Measurements from ENCODE around the gene ANO4.
"Not testable (repeated sequence)": the region's sequence is repeated elsewhere in the genome, so short reads cannot be mapped to it uniquely, and the experiment has no call there.

The ANO4 gene

DNA sequence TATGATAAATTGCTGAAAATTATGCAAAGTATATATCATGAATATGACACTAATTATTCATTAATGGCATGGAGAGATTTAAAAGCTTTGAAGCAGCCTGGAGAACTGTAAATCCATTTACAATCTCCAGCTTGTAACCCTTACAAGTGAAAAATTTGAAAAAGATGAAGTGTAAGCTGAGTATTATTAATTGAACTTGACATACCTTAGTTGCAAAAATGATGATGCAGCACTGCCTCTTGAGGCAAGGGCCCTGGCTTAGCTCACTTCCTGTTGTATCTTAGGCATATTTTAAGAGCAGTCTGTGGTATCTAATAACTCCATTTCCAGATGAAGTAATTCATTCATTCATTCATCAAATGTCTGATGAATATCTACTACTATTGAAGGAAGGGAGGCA lies 158.6 kb downstream of the ANO4 start:
- DNase-seq (ENCODE audit: low read depth), result no peak

DNA sequence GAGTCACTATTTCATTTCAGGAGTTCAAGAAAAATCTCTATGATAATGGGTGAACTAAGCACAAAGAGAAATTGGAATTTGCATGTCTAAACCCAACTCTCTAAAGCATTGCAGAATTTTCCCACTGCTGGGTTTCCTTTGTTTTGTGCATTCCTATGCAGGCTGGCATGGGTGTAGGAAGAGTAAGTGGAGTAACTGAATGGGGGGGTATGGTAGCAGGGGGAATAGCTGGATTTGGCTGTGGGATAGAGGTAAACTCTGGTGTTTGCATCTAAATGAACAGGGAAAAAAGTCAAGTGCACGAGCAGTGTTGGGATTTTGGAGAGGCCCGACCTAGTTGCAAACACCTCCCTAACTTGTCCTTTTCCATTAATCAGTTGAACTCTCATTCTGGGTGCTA lies 159.1 kb downstream of the ANO4 start:
- DNase-seq (ENCODE audit: low read depth), result no peak

DNA sequence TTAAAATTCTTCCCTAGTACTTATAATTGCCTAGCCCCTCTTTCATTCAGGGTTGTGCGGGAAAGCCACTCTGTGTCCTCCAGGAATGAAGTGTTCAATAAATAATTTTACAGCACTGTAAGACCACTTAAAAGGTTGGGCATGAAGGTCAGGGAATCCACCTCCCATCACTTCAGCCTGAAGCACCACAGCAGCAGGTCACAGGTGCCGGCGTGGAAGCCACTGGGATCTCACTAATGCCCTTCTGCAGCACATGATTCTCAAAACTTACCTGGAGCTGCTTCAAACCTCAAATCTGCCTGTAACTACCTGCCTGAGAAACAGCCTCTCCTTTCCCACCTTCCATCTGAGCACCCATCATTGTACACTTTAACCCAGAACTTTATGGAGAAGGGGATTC lies 159.5 kb downstream of the ANO4 start:
- DNase-seq (ENCODE audit: low read depth), result no peak

DNA sequence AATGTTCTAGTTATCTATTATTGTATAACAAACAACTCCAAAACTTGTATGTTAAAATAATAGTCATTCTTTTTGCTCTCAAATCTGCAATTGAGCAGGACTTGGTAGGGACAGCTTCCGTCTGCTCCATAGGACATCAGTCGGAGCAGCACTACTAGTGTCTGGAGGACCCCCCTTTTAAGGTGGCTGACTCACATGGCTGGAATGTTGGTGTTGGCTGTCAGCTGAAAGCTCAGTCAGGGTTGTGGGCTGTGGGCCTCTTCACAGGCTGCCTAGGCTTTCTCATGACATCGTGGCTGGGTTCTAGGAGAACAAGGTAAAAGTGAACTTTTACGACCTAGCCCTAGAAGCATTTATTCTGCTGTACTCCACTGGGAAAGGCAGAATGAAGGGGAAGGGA lies 160.6 kb downstream of the ANO4 start:
- DNase-seq (ENCODE audit: low read depth), result no peak

DNA sequence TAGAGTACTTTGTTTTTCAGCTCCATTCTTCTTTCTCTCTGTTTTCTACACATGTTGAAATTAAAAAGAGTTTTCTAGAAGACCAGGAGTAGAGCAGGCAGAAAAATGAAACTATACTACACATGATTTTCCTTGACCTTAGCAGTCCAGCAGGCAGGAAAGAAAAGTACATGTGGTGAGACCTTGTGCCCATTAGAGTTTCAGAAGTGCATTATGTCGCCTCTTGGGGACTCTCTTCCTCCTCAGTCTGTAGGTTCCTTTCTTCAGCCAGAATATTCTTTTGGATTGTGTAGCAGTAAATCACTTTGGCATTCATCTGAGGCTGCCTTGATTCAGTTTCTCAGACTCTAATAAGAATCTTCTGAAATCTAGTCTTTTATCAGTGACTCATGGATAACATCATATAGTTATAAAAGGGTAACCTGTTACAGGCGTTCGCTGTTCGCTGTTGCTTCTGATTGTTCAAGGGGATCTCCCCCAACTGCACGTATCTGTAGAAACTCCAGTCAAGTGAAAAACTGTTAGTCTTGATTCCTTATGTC lies 161.8 kb downstream of the ANO4 start:
- no peak for DNase-seq (ENCODE audit: low read depth)

DNA sequence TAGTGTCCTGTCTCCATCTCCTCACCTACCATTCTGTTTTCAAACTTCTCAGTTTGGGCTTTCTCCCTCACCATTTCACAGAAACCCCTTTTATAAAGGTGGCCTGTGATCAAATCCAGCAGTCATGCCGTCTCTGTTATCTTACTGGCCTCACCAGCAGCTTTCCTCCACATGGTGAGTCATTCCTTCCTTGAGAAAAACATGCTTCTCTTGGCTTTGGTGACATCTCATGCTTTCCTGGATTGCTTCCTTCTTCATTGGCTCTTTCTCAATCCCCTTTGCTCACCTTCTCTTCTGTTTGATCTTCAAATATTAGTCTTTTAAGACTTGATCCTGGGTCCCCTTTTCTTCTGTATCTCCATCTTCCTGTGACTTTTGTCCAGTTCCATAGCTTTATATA lies 164.9 kb downstream of the ANO4 start:
- DNase-seq (ENCODE audit: low read depth), result no peak

DNA sequence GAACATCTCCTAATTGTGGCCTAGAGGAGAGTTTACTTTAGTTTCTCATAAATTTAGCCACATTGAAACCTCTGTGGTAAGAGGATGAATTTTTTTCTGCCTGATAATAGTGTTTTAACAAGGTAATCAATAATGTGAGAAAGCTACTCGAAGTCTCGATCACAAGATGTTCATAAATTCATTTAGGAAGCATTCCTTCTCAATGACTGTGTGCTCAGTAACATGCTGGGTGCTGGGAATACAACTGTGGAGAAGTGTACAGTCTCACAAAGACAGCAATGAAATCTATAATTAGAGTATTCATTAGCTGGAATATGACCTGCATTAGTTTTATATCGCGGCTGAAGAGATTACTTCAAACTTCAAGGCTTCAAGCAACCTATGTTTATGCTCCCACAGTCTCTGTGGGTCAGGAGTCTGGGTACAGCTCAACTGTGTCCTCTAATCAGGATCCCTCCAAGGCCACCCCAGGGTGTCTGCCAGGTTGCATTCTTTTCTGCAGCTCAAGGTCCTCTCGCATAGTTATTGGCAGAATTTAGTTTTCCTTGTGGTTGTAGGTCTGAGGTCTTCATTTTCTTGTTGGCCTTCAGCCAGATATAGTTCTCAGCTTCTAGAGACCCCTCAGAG lies 167.6 kb downstream of the ANO4 start:
- DNase-seq (ENCODE audit: low read depth), result no peak

DNA sequence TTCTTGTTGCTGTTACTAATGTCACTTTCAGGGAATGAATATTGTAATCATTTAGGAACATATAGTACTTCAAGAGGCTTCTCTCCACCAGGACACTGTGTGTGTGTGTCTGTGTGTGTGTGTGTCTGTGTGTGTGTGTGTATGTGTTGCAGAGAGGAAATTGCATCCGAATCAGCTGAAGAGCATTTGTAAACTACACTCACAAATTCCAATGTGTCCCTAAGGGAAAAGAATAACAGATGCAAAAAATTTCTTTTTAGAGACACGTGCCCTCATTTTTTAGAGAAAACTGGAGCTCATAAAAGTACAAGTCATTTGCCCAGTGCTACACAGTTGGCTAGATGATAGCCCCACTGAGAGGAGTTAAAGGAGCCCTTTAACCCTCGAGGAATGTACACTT lies 168.8 kb downstream of the ANO4 start:
- DNase-seq (ENCODE audit: low read depth), result no peak

DNA sequence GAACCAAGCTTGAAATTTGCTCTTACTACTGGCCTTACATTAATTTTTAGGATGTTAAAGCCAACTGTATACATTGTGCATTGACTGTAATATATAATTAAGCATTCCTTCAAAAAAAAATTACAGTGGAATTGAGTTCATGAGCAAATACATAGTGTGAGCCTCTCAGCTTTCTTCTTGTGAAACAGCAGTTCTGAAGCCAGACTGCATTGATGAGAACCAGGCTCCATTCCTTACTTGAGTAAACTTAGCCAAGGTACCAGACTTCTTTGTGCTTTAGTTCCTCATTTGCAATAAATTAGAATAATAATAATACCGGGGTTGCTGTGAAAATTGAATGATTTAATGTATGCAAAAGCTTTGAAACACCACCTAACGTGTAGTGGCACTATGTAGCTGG lies 169.5 kb downstream of the ANO4 start:
- no peak for DNase-seq (ENCODE audit: low read depth)

DNA sequence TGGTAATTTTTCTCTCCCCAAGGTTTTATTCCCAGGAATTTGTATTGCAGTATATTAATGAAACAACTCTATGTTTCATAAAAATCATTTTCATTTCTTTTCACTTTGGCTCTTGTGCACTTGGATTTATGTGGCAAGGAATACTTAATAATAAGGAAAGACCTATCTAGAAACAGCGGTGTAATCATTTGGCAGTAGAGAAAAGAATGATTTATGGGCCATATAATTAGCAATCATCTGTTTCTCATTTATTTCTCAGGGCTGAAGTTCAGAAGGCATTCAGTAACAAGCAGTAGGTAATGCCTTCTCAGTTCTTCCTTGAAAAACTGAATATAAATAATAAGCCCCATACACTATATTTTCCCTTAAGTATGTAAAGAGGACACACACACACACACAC lies 172.6 kb downstream of the ANO4 start:
- DNase-seq (ENCODE audit: low read depth), result no peak

DNA sequence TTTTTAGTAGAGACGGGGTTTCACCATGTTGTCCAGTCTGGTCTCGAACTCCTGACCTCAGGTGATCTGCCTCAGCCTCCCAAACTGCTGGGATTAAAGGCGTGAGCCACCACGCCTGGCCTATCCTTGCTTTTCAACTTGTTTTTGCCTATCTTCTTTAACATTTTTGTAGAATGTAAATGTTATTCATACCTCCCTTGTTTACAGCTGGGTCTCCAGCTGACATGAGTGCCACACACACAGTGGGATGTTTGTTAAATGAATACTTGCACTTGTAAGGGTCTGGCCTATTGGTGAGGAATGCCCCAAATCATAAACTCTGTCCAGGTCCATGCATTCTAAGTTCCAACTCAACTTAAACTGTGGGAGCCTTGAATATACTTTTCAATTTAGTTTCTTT lies 176.3 kb downstream of the ANO4 start:
- DNase-seq (ENCODE audit: low read depth), result no peak

DNA sequence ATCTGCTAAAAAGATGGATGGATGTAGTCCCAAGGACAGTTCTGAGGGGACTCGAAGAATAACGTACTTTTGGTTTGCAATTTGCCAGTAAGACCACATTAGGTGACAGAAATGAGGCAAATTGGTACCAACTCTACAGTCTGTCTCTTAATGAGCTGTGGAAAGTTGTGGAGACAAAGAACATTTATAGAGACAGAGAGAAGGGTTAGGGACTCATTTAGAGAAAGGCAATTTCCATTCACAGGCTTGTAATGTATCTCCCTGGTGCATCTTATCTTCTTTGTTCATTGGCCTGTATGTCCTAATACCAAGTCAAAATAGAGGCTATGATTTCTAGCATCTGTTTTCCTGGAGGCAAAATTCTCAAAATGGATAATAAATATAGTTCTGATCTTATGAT lies 177.5 kb downstream of the ANO4 start:
- DNase-seq (ENCODE audit: low read depth), result no peak

DNA sequence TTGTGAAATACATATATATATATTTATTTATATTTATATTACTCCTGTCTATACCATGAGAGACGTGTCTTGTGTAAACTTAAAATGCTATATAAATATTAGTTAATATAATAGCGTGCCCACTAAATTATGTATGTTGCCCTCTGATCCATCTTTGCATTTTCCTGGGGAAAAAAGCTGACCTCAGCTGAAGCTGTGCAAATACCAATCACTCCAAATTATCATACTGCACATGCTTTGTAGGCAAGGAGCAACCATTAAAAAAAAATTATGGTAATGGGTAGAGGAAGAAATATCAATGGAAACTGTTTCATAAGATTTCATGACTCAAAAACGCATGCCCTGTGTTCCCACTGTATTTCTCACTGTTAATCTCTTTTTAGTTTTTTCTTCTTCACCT lies 179.8 kb downstream of the ANO4 start:
- DNase-seq (ENCODE audit: low read depth), result no peak

DNA sequence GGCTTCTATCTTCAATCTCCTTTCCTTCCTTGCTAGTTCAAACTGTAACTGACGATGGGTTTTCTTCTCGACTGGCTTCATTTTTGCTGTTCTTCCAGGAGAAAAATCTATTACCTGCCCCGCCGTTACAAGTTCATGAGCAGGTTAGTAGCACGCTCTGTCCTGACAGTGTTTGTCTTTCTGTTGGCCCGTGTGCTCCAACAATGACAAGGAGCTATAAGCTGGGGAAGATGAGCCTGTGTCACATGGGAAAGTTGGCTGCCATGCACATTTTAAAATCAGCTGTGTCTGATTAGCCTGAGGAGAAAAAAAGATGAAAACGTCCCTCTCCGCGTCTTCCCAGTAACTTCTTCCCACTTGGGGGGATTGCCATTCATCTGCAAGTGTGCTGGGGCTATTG lies 180.2 kb downstream of the ANO4 start:
- DNase-seq (ENCODE audit: low read depth), result no peak

DNA sequence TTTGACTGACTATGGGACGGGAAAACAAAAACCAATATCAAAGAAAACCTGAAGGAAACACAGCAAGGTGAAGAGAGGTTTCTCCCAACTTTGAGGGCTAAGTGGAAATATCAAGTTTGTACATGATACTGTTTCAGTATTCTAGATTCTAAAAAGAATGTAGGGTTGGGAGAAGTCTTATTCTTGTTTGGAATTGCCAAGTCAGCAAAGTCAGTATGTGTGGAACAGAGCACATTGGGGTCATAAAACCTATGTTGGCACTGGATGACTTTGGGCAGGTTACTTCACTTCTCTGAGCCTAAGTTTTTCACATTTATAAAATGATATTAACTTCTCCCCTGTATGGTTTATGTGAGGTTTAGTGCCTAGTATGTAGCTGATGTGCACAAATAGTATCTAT lies 182.2 kb downstream of the ANO4 start:
- no peak for DNase-seq (ENCODE audit: low read depth)

DNA sequence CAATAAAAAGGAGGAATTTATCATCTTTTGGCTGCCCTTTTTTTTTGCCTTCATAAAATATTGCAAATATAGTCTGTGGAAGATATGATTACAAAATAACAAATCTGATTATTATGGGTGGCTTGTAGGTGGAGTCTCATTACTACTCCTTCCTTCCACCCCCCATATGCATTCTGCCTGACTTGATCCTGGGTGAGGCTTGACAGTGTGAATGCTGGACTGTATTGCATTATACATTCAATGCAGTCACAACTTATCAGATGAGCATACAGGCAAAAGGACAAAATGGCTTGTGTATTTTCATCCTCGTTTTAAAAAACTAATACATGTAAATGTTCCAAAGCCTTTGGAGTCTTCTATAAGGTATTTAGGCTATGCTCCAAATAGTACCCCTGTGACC lies 186.3 kb downstream of the ANO4 start:
- no peak for DNase-seq (ENCODE audit: low read depth)

DNA sequence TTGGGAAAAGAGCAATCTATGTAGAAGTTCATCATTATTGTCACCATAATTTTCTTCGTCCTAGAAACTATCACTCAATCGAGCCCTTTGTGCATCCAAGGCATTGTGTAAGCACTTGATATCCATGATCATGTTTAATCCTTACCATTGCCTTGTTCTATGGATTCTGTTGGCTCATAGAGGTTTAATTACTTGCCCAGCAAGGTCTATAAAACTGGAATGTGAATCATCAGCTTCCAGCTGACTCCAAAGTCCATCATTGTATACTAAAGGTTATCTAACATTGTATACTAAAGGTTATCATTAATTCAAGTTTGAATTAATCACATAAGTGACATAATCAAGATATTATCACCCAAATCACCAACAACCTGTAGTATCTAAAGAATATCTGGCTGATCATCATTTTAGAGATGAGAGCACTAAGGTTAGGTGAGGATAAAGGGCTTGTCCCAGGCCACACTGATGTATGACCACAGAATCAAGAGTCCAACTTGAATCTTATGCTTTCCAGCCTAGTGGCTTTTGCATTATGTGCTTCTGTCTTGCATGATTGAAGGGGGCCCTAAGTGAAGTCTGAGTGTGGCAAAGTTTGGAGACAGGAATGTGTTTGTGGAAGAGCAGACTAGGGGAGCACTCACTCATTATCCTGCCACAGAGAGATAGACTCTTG lies 188.1 kb downstream of the ANO4 start:
- no peak for DNase-seq (ENCODE audit: low read depth)

DNA sequence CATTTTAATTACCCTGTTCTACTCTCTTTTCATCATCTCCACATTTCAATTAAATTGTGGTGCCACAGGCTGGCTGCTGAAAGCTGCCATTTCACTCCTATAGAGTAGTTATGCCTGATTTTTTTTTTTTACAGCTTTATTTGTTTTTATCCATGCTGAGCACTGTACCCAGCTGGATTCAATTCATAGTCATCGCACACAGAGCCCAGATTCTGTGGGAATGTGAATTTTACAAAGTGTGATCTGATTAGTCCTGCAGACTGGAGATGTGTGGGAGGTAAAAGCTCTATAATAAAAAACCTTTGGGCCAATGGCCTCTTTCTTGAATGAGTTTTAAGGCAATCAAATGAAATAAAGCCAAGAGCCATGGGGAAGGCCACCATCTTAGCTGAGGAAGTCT lies 190.2 kb downstream of the ANO4 start:
- DNase-seq (ENCODE audit: low read depth), result no peak

DNA sequence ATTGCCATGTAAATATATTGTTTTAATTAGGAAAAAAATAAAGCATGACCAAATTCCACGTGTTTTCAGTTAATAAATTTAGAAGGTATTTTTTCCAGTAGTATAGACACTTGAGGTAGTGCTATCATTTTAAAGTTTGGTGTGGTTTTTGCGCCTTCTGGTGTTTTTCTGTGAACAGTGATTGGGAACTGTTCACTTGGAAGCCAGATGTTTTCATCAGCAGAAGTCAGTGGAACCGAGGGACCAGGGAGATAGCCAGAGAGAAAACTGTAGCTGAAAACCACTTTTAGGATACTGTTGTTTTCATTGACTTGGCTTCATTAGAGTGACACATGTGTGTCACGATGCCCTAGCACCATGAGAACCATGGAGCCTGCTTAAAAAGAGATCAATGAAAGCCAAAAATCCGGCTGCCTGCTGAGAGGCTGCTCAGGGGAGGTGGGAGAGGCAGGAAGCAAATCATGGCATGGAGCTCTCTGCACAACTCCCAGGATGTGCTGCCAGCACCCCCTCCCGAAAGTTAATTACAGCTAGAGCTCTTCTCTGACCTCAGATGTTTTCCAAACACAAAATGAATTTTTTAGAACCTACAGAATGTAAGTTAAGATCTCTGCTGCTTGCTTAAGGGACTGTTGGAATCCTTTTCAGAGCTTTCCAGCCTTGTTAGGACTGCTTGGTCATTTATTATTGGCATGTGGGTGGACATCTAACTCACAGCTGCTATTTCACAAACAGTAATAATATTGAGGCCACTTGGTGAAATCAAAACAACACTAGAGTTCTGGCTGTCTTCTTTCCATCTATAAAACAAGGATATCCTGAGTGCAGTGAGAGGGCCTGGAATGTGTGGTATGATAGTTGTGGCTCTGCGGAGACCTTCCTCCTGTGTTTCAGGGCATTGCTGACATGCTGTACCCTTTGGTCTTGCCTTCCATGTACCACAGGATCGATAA lies 192.3 kb downstream of the ANO4 start:
- DNase-seq (ENCODE audit: low read depth), result no peak

DNA sequence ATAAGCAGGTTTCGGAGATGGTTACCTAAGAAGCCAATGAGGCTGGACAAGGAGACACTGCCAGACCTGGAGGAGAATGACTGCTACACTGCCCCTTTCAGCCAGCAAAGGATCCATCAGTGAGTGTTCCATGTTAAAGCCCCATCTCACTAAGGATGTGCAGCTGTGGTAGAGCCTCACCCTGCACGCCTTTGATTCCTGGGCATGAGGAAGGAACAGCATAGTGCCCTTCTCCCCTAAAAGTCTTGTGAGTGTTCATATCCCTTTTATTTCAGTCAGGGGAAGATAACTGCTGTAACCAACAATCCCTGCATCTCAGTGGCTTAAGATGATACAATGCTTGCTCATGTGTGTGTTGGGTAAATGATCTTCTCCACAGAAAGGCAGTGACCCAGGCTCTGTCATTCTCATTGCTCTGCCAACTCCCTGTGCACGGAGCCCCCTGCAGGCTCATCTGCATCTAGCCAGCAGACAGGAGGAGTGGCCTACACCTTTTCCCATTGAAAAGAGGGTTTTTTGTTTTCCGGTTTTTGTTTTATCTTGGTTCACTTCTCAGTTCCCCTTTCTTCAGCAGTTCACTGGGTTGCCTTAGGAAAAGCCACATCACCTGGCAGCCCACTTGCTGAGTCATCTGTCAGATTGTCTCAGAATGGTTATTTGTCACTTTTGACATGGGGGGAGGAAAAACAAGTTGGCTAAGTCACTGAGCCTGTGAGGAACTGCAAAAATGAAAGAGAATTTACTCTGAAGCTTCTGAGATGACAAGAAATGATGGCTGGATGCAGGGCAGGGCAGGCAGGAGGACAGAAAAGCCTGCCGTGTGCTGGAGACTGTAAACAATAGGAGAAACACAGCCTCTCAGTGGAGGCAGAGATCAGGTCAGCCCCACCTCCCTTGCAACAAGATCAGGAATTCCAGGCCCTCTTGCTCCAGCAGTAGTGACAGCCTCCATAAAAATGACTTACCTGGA lies 193.3 kb downstream of the ANO4 start:
- no peak for DNase-seq (ENCODE audit: low read depth)

DNA sequence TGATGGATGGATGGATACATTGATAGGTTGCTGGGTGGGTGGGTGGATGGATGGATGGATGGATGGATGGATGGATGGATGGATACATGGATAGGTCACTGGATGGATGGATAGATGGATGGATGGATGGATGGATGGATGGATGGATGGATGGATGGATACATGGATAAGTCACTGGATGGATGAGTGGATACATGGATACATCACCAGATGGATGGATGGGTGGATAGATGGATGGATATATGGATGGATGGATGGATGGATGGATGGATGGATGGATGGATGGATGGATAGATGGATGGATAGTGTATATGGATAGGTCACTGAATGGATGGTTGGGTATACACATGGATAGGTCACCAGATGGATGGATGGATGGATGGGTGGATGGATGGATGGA lies 194.9 kb downstream of the ANO4 start:
- DNase-seq (ENCODE audit: low read depth), result not testable (repeated sequence)

DNA sequence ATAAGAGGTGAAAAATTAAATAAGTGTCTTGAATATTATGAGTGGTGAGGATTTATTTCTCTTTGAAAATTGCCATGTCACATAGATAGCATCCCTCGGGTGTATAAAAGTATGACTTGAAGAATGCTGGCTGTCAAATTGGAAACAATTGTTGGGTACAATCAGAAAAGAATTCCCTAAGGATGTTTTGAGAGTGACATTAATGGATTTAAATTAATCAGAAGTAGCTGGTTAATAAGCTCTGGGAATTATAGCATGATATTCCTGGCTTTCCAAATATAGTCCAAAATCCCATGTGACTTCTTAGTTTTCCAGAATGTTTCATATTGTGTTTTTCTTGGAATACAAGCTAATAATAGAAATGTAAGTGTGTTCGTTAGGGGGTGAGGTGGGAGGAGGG lies 196.5 kb downstream of the ANO4 start:
- no peak for DNase-seq (ENCODE audit: low read depth)
